NCI-H526 treated with DMSO at 0.1 percent for 48 hours (cell line): Measurements from ENCODE around the gene ACOX1.

Source experiments
- DNase-seq: peaks from one replicate; lab custom pipeline; 2025; lab: John Stamatoyannopoulos, UW

The ACOX1 gene

DNA sequence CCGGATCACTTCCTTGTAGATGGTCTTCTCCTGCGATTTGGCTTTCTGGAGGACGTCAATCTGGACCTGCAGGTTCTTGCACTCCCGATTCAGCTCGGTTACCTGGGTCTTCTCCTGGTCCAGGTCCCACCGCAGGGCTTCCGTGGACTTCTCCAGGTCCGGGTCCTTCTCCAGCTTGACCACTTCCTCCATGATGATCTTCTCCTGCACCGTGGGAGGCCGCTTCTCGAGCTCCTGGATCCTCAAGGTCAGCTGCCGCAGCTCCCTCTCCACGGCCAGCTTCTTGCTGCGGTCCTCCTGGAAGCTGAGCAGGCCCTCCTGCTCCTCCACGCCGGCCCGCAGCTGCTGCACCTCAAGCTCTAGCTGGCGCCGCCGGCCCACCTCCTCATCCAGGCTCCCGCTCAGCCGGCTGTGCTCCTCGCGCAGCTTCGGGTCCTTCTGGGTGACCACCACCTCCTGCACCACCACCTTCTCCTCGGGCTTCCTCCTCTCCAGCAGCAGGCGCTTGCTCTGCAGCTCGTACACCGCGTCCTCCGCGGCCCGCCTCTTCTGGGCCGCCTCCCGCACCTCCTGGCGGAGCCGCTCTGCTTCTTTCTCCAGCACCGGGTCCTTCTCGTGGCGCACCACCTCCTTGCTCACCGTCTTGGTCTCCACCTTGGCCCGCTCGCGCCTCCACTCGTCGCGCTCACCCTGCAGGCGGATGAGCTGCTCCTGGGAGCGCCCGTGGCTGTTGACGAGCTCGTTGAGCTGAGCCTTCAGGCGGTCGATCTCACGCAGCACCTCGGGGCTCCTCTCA, 29.9 kb upstream of the ACOX1 start:
- no peak for DNase-seq

DNA sequence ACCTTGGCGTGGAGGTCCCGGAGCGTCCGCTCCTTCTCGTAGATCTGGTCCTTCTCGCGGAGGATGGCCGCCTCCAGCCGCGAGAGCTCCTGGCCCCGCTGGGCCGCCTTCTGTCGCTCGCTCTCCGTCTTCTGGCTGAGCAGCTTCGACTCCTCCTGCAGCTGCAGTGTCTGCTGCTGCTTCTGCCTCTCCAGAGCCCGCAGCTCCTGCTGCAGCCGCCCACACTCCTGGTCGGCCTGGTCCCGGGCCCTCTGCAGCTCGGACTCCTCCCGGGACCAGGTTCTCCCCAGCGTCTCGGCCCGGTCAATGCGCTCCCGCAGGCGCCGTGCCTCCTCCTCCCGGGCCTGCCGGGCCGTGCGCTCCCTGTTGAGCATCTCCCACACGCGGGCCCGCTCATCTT, 29.2 kb upstream of the ACOX1 start:
- no peak for DNase-seq

DNA sequence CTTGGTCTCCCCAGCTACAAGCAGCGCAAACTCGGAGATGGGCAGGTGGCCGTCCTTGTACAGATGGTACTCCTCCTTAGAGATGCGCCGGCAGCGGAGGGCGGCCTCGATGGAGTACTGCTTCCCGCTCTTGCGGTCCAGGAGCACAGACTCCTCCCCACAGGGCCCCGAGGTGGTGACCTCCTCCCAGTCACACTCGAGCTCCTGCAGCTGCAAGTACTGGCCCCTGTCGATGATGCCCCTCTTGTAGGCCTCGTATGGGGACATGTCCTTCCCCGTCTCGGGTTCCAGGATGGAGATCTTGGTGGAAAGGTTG, 28.8 kb upstream of the ACOX1 start:
- DNase-seq, result no peak

DNA sequence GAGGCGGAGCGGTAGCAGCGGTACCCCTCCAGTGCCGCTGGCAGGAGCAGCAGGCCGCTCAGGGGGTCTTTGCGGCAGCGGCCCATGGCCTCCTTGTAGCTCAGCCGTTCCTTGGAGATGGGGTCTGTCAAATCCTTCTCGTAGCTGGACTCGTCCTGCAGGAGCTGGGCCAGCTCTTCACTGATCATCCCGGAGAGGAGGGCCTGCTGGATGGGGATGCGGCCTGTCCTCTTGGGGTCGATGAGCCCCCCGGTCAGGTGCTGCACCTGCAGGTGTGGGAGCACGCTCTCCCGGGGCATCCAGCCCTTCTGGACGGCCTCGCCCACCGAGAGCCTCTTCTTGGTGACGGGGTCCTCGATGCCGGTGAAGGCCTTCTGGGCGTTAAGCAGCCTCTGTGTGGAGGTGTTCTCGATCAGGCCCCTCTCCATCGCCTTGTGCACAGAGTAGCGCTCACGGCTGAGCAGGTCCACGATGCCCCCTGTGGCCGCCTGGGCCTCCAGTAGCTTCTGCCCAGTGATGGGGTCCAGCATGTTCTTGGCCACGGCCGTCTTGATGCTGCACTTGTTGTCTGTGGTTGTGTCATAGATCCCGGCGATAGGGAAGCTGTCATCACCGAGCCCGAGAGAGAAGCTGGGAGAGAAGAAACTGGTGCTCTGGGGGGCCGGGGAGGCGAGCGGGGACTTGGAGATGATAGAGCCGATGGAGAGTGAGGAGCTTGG, 28.3 kb upstream of the ACOX1 start:
- DNase-seq, result no peak

DNA sequence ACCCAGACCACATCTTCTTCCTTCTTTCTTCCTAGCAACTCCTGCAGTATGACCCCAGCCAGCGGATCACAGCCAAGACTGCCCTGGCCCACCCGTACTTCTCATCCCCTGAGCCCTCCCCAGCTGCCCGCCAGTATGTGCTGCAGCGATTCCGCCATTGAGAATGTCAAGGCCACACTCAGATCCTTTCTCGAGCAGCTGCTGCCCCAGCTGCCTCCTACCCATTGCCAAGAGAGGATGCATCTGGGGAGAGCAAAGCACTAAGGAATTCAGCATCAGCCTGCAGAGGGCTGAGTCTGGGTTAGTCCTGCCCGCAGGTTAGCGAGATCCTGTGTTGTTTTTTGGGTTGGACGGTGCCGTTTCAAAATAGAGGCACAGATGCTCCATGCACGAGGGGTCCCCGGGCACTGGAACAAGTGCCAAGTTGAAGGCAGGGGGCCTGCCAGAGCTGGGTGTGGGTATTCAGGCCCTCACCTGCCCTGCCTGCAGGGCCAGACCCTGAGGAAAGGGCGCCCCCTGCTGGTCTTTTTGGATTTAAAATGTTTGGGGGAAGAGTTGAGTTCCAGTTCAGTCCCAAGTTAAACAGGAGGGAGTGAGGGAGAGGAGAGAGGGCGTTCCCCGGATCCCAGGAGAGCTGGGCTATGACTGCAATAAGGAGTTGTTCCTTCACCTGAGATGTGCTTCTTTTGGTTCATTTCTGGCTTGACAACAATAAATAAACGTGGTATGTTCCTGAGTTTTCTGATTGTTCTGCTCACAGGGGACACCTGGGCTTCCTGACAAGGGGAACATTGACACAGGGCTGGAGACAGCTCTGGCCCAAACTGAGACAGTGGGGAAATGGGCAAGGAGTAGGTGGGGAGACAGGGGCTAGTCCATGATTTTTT, 26.5 kb upstream of the ACOX1 start:
- DNase-seq, result peak; percentile 53

DNA sequence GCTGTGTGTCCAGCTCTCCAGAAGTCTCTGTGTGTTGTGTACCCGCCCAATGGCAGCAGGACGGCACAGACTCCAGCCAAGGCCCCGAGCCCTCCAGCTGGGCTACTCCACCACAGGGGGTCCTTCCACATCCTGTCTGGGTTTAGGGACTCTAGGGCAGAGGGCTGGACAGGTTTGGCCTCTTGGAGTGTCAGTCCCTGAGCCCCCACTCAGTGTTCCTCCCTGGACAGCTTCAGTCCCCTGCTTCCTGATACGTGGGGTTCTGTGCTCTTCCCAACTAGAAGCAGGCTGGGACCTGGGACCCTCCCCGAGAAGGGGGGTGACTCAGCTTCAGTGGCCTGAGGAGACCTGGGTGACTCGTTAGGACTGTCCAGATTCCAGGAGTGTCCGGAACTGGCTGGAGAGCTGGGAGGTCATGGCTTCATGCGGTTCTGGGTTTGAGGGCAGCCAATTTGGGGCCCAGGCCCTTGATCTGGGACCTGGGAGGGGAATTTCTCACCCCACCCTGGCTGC, 25.8 kb upstream of the ACOX1 start:
- no peak for DNase-seq

DNA sequence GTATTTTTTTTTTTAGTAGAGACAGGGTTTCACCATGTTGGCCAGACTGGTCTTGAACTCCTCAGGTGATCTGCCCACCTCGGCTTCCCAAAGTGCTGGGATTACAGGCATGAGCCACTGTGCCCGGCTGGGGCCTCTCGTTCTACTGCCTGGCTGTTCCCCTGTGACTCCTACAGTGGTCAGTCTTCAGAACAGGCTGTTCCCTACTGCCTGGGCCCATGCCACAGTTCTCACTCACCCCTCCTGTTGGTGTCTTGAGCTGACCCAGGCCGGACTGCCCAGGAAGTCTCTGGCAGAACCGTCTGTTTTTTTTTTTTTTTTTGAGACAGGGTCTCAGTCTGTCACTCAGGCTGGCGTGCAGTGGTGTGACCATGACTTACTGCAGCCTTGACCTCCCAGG, 24.9 kb upstream of the ACOX1 start:
- no peak for DNase-seq

DNA sequence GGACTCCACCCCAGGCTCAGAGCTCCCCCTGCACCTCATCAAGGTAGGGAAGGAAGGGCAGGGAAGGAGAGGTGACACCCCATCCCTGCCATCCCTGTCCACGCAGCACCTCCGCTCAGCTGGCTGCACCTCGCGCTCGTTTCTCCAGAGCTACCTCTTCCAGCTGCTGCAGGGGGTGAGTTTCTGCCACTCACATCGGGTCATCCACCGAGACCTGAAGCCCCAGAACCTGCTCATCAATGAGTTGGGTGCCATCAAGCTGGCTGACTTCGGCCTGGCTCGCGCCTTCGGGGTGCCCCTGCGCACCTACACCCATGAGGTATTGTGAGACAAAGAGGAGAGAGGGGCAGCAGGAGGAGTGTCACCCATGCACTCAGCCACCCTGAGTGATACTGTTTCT, 23.1 kb upstream of the ACOX1 start:
- DNase-seq, result no peak

DNA sequence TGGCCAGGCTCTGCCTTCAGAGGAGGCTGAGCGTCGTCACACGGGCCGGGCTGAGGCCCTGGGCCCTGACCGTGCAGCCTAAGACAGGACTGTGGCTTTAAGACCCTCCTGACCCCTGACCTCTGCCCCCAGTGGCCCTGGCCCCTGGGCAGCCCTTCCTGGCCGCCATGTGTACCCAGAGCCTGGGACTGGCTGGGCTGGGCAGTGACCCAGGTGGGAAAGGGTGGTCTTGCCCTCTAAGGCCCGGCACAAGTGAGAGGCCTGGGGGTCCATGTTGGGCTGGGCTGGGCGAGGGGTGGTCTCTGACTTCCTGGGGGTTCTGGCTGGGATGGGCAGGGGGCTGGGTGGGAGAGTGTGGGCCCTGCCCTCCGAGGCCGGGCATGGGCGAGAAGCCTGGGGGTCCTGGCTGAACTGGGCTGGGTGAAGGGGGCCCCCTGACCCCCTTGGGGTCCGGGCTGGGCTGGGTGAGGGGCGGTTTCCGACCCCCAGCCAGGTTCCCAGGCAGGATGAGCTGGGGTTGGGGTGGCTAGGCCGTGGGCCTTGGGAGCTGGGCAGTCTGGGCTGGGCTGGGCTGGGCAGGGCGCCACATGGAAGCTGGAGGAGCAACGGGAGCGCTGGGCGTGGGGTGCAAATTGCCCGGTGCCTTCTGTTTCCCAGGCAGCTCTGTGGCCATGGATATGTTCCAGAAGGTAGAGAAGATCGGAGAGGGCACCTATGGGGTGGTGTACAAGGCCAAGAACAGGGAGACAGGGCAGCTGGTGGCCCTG, 22.0 kb upstream of the ACOX1 start, which contains the start of gene CDK3:
Gene CDK3, plus strand, starts transcription at position 101 of the 767 bp plus-strand sequence. Its CDS starts 571 bp downstream, at position 672.
- no peak for DNase-seq

DNA sequence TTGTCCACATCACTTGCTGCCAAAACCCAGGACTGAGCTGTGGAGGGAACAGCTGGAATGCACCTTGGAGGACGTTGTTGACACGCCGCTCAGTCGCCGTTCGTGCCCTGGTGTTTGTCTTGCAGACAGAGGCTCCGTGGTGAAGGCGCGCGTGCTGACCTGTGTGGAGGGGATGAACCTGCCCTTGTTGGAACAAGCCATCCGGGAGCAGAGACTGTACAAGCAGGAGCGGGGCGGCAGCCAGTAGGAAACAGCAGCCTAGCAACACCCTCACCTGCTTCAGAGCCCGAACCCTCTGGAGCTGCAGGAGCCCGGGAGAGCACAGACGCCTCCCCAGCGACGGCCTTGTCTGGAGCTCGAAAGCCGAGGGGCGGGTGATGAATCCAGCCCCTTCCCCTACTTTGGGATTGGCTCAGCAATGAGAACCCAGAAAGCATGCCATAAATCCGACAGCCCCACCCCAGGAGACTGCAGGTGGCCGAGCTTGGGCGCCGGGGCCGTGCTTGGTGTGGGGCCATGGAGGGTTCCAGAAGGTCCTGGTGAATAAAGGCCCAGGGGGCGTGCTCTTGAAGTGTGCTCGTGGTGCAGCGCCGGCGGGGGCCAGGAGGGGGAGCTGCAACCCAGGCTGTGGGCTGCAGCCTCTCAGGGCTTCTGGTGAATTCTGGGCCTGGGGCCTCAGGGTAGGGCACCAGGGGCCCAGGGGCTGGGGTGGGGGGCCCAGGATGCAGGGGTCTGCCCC, 21.2 kb upstream of the ACOX1 start:
- peak; percentile 10 for DNase-seq

DNA sequence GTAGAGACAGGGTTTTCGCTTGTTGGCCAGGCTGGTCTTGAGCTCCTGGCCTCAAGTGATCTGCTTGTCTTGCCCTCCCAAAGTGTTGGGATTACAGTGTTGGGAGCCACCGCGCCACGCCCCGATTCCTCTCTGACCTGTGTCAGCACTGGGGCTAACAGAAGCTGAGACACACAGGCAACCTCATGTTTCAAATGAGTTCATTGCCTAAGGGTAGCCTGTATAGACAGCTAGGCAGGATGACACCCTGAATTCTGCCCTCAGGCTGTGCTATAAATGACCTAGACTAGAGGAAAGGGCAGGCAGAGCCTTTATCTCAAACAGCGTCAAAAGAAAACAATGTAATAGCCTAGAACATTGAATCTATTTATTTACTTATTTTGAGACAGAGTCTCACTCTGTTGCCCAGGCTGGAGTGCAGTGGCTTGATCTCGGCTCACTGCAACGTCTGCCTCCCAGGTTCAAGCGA, 19.4 kb upstream of the ACOX1 start:
- no peak for DNase-seq

DNA sequence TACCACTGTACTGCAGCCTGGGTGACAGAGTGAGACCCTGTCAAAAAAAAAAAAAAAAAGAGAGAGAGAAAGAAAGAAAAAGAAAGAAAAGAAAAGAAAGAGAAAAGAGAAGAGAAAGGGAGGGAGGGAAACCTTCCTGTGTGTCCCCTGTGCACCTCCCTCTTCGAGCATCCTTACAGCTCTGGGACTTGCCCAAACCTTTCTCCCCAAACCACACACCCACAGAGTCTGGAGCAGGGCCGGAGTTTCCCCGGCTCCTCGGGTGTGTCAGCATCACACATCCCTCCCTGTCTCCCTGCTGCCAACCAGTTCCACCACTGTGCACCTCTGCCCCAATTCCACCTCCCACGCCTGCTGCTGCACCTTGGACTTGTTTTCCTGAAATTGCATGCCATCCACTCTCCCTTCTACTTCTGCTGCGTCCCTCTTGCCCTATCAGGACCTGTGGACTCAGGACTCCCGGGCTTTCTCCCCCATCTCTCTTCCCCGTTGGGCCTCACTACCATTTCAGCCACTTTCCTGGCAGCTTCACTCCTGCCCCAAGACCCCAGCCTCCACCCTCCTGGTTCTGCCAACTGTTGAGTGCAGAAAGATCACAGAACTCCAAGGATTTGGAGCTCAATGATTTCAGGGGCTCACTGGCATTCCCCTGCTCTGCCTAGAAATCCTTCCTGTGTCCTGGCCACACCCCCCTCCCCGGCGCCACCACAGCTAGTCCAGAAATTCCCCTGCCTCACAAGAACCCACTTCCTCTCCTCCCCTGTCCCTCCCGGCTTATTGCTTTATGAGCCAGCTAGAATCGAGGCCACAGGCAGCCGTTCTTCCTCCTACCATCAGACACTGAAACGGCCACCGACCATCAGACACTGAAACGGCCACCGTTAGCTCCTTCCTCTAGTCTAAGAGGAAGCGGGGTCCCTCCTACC, 18.0 kb upstream of the ACOX1 start:
- DNase-seq, result no peak

DNA sequence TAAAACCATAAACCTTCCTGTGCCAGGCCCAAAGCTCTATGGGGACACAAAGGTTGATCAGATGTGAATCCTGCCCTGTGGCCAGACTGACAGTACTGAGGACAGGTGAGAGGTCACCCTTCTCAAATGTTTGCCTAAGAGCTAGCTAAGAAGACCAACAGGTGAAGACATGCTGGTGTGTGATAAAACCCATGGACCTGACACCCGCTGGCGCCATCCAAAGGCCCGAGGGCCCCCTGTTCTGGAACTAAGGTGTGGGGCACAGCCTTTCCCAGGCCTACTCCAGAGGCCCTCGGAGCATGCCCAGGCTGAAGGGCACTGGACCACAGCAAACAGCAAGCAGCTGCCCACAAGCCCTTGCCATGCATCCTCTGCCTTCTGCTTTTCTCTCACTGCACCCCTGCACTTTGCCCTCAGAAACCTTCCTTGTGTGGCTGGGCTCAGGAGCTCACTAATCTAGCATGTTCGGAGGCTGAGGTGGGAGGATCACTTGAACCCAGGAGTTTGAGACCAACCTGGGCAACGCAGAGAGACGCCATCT, 16.5 kb upstream of the ACOX1 start:
- DNase-seq, result no peak

DNA sequence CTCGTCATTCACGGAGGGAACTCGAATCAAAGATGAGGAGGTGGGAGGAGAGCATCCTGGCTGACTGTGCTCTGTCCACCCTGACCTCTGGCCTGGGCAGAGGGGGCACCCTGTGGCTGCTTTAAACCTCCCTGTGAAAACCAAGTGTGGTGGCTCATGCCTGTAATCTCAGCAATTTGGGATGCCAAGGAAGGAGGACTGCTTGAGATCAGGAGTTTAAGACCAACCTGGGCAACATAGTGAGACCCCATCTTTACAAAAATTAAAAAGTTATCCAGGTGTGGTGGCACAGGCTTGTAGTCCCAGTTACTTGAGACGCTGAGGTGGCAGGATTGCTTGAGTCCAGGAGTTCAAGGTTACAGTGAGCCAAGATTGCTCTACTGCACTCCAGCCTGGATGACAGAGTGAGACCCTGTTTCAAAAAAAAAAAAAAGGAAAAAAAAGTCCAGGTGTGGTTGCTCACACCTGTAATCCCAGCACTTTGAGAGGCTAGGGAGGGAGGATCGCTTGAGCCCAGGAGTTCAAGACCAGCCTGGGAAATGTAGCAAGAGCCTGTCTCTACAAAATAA, 15.9 kb upstream of the ACOX1 start:
- DNase-seq, result no peak

DNA sequence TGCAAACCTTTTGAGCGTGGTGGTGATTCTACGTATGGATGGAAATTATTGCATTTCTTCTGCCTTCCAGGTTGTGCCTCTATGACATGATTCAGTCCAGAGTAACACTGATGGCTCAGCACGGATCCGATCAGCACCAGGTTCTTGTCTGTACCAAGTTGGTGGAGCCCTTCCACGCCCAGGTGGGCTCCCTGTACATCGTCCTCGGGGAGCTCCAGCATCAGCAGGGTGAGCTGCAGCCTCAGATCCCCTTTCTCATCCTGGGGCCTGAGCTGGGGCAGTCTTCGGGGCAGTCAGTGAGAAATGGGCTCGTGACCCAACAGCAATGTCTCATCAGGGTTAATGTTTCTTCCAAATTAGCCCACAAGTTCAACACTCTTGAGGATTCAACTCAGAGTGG, 12.4 kb upstream of the ACOX1 start:
- DNase-seq, result no peak

DNA sequence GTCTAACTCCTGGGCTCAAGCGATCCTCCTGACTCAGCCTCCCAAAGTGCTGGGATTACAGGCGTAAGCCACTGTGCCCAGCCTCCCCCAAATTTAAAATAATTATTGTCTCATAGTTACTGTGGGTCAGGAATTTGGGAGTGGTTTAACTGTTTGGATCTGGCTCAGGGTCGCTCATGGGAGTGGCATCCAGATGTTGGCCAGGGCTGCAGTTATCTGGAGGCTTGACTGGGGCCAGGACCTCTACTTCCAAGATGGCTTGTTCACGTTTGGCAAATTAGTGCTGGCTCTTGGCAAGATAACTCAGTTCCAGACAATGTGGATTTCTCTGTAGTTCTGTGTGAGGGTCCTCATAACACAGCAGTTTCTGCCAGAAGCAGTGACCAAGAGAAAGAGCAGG, 8.1 kb upstream of the ACOX1 start:
- DNase-seq, result no peak

DNA sequence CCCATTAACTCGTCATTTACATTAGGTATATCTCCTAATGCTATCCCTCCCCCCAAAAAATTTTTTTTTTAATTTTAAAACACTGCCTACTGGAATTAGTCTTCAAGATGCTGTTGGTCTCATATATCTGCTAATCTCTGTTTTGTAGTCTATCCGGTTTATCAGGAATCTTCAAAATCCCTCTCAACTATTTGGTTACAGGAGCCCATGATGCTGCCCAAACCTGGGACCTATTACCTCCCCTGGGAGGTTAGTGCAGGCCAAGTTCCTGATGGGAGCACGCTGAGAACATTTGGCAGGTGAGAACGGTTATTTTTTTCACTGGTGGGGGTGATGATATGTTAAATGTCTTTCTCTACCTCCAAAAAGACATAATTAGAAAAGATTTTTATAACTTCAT, 7.0 kb upstream of the ACOX1 start:
- DNase-seq, result no peak

DNA sequence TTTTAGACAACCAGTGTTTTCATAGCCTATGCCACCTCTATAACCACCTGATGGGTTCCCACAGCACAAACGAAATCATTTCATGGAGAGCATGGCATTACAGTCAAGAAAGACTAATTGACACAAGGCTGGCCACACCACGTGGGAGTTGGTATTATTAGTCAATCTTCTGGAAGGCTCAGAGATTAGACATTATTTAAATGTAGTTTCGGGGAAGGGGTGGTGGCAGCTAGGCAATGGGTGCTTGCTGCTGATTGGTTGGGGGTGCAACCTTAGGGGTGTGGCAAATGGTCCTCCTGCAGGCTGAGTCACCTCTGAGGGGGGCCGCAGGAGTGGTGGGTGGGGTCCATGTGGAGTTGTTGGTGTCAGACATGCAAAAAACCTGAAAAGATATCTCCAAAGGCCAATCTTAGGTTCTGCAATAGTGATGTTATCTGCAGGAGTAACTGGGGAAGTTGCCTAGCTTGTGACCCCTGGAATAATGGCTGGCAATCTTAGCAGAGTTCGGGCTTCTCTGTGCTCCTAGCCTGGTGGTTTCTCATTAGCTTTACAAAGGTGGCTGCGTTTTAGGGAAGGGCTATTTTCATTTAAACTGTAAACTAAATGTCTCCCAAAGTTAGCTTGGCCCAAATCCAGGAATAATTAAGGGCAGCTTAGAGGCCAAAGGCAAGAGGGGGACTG, 4.7 kb upstream of the ACOX1 start:
- no peak for DNase-seq
